NCI-H1436 treated with DMSO at 0.1 percent for 48 hours (cell line): ENCODE results near the gene TMEM203.

Experiments
- DNase-seq: peaks from one replicate; lab custom pipeline; 2025; lab: John Stamatoyannopoulos, UW

TMEM203 gene

GRCh38 chr9:137164370-137165249 lies 40.8 kb downstream of the TMEM203 start:
- DNase-seq, result no peak

- no peak for DNase-seq
Measured at GRCh38 chr9:137163805-137164204, 41.6 kb downstream of the TMEM203 start.

- no peak for DNase-seq
Measured at GRCh38 chr9:137163365-137163715, 42.1 kb downstream of the TMEM203 start.

GRCh38 chr9:137162505-137163364 lies 42.7 kb downstream of the TMEM203 start:
- DNase-seq, result no peak

GRCh38 chr9:137161558-137162486 lies 43.6 kb downstream of the TMEM203 start:
- DNase-seq, result no peak

- no peak for DNase-seq
Measured at GRCh38 chr9:137160716-137161557, 44.5 kb downstream of the TMEM203 start.

GRCh38 chr9:137160054-137160425 lies 45.4 kb downstream of the TMEM203 start:
- DNase-seq, result no peak

- no peak for DNase-seq
Measured at GRCh38 chr9:137159105-137160053, 46.1 kb downstream of the TMEM203 start.

GRCh38 chr9:137158625-137159024 lies 46.8 kb downstream of the TMEM203 start:
- DNase-seq, result no peak

GRCh38 chr9:137157618-137158415 lies 47.6 kb downstream of the TMEM203 start:
- DNase-seq, result no peak

GRCh38 chr9:137156567-137157375 lies 48.7 kb downstream of the TMEM203 start:
- no peak for DNase-seq
